HL-60 (cell line): ENCODE data around the gene NDEL1.

Experiments used
- DNase-seq, 2 experiments: peaks; one replicate each; pipeline ENCODE4 v3.0.0-alpha.2; 2010 to 2020; ENCODE audit warnings: low read depth in 1 of 2, low spot score in 1 of 2
- H3K27ac ChIP-seq: fragments of 250-450 bp; sonication (Bioruptor Pico); replicated peaks from 2 replicates; pipeline ENCODE4 v1.5.1; 2020; ENCODE audit warnings: mild to moderate bottlenecking, moderate library complexity
- H3K27me3 ChIP-seq: fragments of 250-450 bp; sonication (Bioruptor Pico); 2 replicates; pipeline ENCODE4 v1.5.1; 2021; ENCODE audit warnings: mild to moderate bottlenecking, moderate library complexity; ENCODE audit not compliant: insufficient read depth, poor library complexity, severe bottlenecking
- H3K4me3 ChIP-seq: replicated peaks from 2 replicates; pipeline ENCODE4 v1.5.1; 2011; ENCODE audit warnings: mild to moderate bottlenecking, control low read depth, low read length; ENCODE audit not compliant: insufficient read depth
- CTCF ChIP-seq: IDR thresholded peaks from one replicate; pipeline ENCODE4 v1.5.1; 2011; ENCODE audit warnings: low read length, control low read depth, inconsistent platforms; ENCODE audit not compliant: insufficient read depth
- GABPA ChIP-seq: IDR thresholded peaks from 2 replicates; pipeline ENCODE4 v1.6.1; 2012; ENCODE audit warnings: low read depth
- POLR2AphosphoS5 ChIP-seq: IDR thresholded peaks from 2 replicates; pipeline ENCODE4 v1.6.1; 2012; ENCODE audit warnings: low read depth
- REST ChIP-seq: IDR thresholded peaks from 2 replicates; pipeline ENCODE4 v1.6.1; 2012; ENCODE audit warnings: low read depth; ENCODE audit not compliant: insufficient replicate concordance
- SPI1 ChIP-seq: IDR thresholded peaks from 2 replicates; pipeline ENCODE4 v1.6.1; 2012; ENCODE audit warnings: low read depth, mild to moderate bottlenecking, borderline replicate concordance

Gene NDEL1

GRCh38 chr17:8500609-8501008 lies 64.9 kb downstream of the NDEL1 start:
- Histone ChIP-seq H3K4me3 (no peak overlapping the region), H3K27me3 (no peaks in the 10 kb centered on the region), H3K27ac (no peak overlapping the region)
- TF ChIP-seq POLR2AphosphoS5 (no peak), SPI1 (no peak), REST (no peak), GABPA (no peak)
- no peak for DNase-seq

GRCh38 chr17:8502126-8502525 lies 66.4 kb downstream of the NDEL1 start:
- Histone ChIP-seq H3K4me3 (no peak overlapping the region), H3K27me3 (no peaks in the 10 kb centered on the region), H3K27ac (no peak overlapping the region)
- DNase-seq: no peak
- no peak for TF ChIP-seq POLR2AphosphoS5
- TF ChIP-seq SPI1: no peak
- TF ChIP-seq REST: no peak
- TF ChIP-seq CTCF: no peak
- no peak for TF ChIP-seq GABPA

GRCh38 chr17:8503368-8503767 lies 67.7 kb downstream of the NDEL1 start:
- no peak overlapping the region for H3K4me3 ChIP-seq
- no peaks in the 10 kb centered on the region for H3K27me3 ChIP-seq
- no peak for DNase-seq
- TF ChIP-seq SPI1 (no peak), GABPA (no peak), POLR2AphosphoS5 (no peak), CTCF (no peak), REST (no peak)
- H3K27ac ChIP-seq: no peak overlapping the region

GRCh38 chr17:8503807-8504206 lies 68.1 kb downstream of the NDEL1 start:
- no peak for DNase-seq
- Histone ChIP-seq H3K4me3 (no peak overlapping the region), H3K27ac (no peak overlapping the region), H3K27me3 (no peaks in the 10 kb centered on the region)
- no peak for TF ChIP-seq GABPA
- no peak for TF ChIP-seq POLR2AphosphoS5
- TF ChIP-seq REST: no peak
- no peak for TF ChIP-seq CTCF
- TF ChIP-seq SPI1: no peak
